K562 (cell line): ENCODE results near the gene COL6A1. TPM values are rescaled to one million over a fixed set of nuclear protein-coding genes. Genes with fewer than 3 reads are reported as not detected.

ENCODE experiments used
- ARID1B ChIP-seq: fragments of 450-650 bp; IDR thresholded peaks from 2 replicates; pipeline ENCODE4 v1.6.1; 2016; ENCODE audit warnings: antibody characterized with exemption, mild to moderate bottlenecking, inconsistent platforms
- ARID3A ChIP-seq: IDR thresholded peaks from 2 replicates; pipeline ENCODE4 v1.6.1; 2012; ENCODE audit warnings: low read depth, low read length, improper control_type of control experiment, borderline replicate concordance
- CREM ChIP-seq: IDR thresholded peaks from 2 replicates; pipeline ENCODE4 v1.6.1; 2014; ENCODE audit warnings: antibody characterized with exemption, low read depth
- DPF2 ChIP-seq: fragments of 450-650 bp; IDR thresholded peaks from 2 replicates; pipeline ENCODE4 v1.6.1; 2016
- ELF1 ChIP-seq: fragments of 200-800 bp; sonication (Bioruptor generic); IDR thresholded peaks from 2 replicates; pipeline ENCODE4 v1.6.1; 2016; ENCODE audit warnings: missing genetic modification characterization, missing compliant biosample characterization
- EWSR1 ChIP-seq: fragments of 450-650 bp; IDR thresholded peaks from 2 replicates; pipeline ENCODE4 v1.6.1; 2018; ENCODE audit warnings: borderline replicate concordance, mild to moderate bottlenecking, low read depth, moderate library complexity; ENCODE audit not compliant: partially characterized antibody
- GTF2B ChIP-seq: IDR thresholded peaks from 2 replicates; pipeline ENCODE4 v1.6.1; 2011; ENCODE audit not compliant: insufficient read length; ENCODE audit errors: extremely low read depth
- HMG20B ChIP-seq: fragments of 250-450 bp; sonication (Bioruptor Pico); IDR thresholded peaks from 2 replicates; pipeline ENCODE4 v1.5.0; 2021; ENCODE audit warnings: mild to moderate bottlenecking
- HMGXB4 ChIP-seq: sonication (generic); formaldehyde crosslinking; IDR thresholded peaks from 2 replicates; pipeline ENCODE4 v1.8.1; 2023; ENCODE audit warnings: mild to moderate bottlenecking, missing genetic modification reagents
- MYC ChIP-seq, 2 experiments: fragments of 250-450 bp in 1 of 2; sonication (Bioruptor Pico) in 1 of 2; IDR thresholded peaks; 2 replicates each; pipeline versions ENCODE4 v1.5.1 to v1.6.1; 2012 to 2021; ENCODE audit warnings: low read depth in 2 of 2, borderline replicate concordance in 1 of 2, improper control_type of control experiment in 1 of 2, low read length in 1 of 2, mild to moderate bottlenecking in 1 of 2, moderate library complexity in 1 of 2
- NFATC3 ChIP-seq: fragments of 450-650 bp; IDR thresholded peaks from 2 replicates; pipeline ENCODE4 v1.6.1; 2017; ENCODE audit warnings: mild to moderate bottlenecking
- NKRF ChIP-seq: fragments of 450-650 bp; IDR thresholded peaks from 2 replicates; pipeline ENCODE4 v1.6.1; 2016; ENCODE audit warnings: borderline replicate concordance
- PHB2 ChIP-seq: fragments of 450-650 bp; IDR thresholded peaks from 2 replicates; pipeline ENCODE4 v1.6.1; 2017; ENCODE audit warnings: low read depth
- PKNOX1 ChIP-seq: fragments of 450-650 bp; IDR thresholded peaks from 2 replicates; pipeline ENCODE4 v1.6.1; 2016
- RCOR1 ChIP-seq, 2 experiments: IDR thresholded peaks; 2 replicates each; pipeline ENCODE4 v1.6.1; 2012; ENCODE audit warnings: low read depth in 2 of 2, low read length in 2 of 2, borderline replicate concordance in 1 of 2, improper control_type of control experiment in 1 of 2
- SMARCA5 ChIP-seq: fragments of 450-650 bp; IDR thresholded peaks from 2 replicates; pipeline ENCODE4 v1.6.1; 2016
- SNAPC5 ChIP-seq: fragments of 250-450 bp; sonication (Bioruptor Pico); IDR thresholded peaks from 2 replicates; pipeline ENCODE4 v1.8.0; 2021; ENCODE audit warnings: moderate library complexity, mild to moderate bottlenecking, inconsistent platforms
- SP2 ChIP-seq: IDR thresholded peaks from 2 replicates; pipeline ENCODE4 v1.6.1; 2011; ENCODE audit warnings: mild to moderate bottlenecking, low read depth, low read length, moderate library complexity; ENCODE audit not compliant: poor library complexity, severe bottlenecking; ENCODE audit errors: extremely low read depth
- THAP7 ChIP-seq: fragments of 250-450 bp; sonication (Bioruptor Pico); IDR thresholded peaks from 2 replicates; pipeline ENCODE4 v1.5.0; 2021
- TRIM24 ChIP-seq, 2 experiments: fragments of 450-650 bp; IDR thresholded peaks; 2 replicates each; pipeline ENCODE4 v1.6.1; 2016
- YBX1 ChIP-seq: fragments of 450-650 bp; IDR thresholded peaks from 2 replicates; pipeline ENCODE4 v1.7.1; 2016; ENCODE audit warnings: mild to moderate bottlenecking
- polyA plus RNA-seq, 8 experiments: library from polyadenylated mRNA; depleted of rRNA in 4 of 8; stranded (reverse) in 5 of 8; unstranded in 3 of 8; fragments of >200 nt; fragmentation: Nextera tagmentation in 2 of 8; fragmentation: Illumina TruSeq in 1 of 8; extraction: Ambion mirVana in 2 of 8; extraction: Trizol in 1 of 8; gene quantifications; 2 replicates each; pipeline versions ENCODE4 v1.2.1 to v1.2.3, GENCODE V29; 2011 to 2014; ENCODE audit warnings: inconsistent platforms in 1 of 8, missing spikeins in 1 of 8
- total RNA-seq, 7 experiments: library from RNA; depleted of rRNA in 6 of 7; stranded (reverse); fragments of >200 nt in 6 of 7; fragmentation: Illumina TruSeq in 2 of 7; extraction: Trizol in 2 of 7; gene quantifications; 2 replicates each; pipeline versions ENCODE4 v1.2.1 to v1.2.3, GENCODE V29; 2011 to 2021; ENCODE audit warnings: low replicate concordance in 1 of 7

Gene COL6A1
- total and polyA plus RNA-seq, 9 of the 15 experiments (the other 6 are each of a cell fraction or from before 2014, with no cell fraction given) = 0.07 to 1.3 (median 0.14) TPM; not detected in 3

GRCh38 chr21:45948576-45949141 is 32.9 kb upstream of the COL6A1 start (continued):
- TF ChIP-seq HMGXB4 (CRISPR knock-in tag) (no peak), RCOR1 (IDR thresholded peaks at IDR 0.05; ENCODE audit: borderline replicate concordance in 1 of 2, low read depth in 2 of 2, low read length in 2 of 2) (no peak), MYC (IDR thresholded peaks at IDR 0.05; ENCODE audit: low read depth, low read length) (peak; percentile 80), MYC (CRISPR knock-in tag; IDR thresholded peaks at IDR 0.05; ENCODE audit: borderline replicate concordance, low read depth) (no peak), DPF2 (peak; percentile 21; the same call in 1 of the 2 replicates), NKRF (no peak), TRIM24 (IDR thresholded peaks at IDR 0.05) (peak; percentile 46 to 63; a peak in 2 of 4 replicates), EWSR1 (no peak), YBX1 (no peak), SP2 (no peak), CREM (0 out of 2 replicates have a peak, but pooled peaks have one; percentile 9), SNAPC5 (CRISPR knock-in tag) (no peak), SMARCA5 (no peak), ARID1B (peak; percentile 16; the same call in 1 of the 2 replicates), NFATC3 (no peak), THAP7 (no peak), ELF1 (peak; percentile 37; the same call in 1 of the 2 replicates), HMG20B (CRISPR knock-in tag) (no peak), PKNOX1 (peak; percentile 48), GTF2B (no peak), ARID3A (no peak), PHB2 (no peak)
